Inflammatory macrophage treated with lipopolysaccharide for 4 hours (primary cell): ENCODE data around the gene JMJD4.
A peak's percentile ranks its signal among the peaks of the same experiment; 100 is the strongest.

Experiments
- DNase-seq: peaks from one replicate; pipeline ENCODE4 v3.0.0-alpha.2; 2020

The JMJD4 gene

DNA sequence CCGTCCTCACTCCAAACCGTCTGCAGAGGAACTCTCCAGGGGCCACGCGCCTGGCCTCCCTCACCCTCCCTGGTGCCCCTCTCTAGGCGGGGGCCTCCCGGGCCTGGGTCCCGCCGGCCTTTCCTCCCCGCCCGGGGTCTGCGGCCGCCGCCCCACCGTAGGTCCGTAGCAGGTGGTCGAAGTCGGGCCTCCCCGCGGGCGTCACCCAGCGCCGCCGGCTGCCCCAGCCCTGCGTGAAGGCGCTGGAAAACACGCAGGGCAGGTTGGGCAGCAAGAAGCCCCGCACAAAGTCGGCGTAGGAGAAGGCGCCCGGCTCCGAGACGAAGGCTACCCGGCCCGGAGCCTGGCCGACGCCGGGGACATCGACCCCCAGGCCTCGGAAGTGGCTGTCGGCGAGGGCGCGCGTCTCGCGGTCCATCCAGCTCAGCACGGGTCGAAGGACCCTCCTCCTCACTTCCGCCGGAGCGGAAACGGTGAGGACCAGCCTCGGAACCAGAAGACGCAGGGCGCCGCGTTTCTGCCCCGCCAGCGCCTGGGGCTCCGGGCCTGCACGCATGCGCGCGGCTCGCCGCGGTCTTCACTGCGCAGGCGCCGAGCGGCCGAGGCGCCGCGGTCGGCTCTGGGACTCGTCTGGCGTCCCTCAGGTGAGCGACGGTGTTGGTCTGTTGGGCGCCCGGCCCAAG, at the start of gene JMJD4, which contains the start of gene SNAP47:
Gene JMJD4, minus strand, starts transcription at position 447 of the 683 bp plus-strand sequence. Its CDS starts 29 bp downstream, at position 418.
Gene SNAP47, plus strand, starts transcription at position 580 of the 683 bp plus-strand sequence. CDS start 12,302 bp downstream, outside the sequence.
- DNase-seq, result peak; percentile 88

DNA sequence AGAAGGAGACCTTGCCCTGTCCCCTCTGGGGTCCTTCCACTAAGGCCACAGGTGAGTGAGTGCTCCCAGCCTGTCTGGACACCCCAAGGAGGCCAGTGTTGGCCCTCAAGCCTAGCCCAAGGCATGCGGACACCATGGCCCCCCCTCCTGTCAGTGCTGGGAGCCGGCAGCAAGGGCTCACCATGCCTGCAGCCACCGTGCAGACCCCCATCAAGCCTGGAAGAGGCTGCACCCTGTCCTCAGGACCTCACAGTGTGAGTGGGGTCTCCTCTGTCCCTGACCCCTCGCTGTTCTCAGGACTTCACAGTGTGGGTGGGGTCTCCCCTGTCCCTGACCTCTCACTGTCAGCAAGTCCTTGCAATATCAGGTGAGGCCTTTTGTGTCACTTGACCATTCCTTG, 47.1 kb upstream of the JMJD4 start:
- no peak for DNase-seq

- DNase-seq, result no peak
These were observed 46.3 kb upstream of the JMJD4 start for GRCh38 chr1:227781314-227781930.

DNA sequence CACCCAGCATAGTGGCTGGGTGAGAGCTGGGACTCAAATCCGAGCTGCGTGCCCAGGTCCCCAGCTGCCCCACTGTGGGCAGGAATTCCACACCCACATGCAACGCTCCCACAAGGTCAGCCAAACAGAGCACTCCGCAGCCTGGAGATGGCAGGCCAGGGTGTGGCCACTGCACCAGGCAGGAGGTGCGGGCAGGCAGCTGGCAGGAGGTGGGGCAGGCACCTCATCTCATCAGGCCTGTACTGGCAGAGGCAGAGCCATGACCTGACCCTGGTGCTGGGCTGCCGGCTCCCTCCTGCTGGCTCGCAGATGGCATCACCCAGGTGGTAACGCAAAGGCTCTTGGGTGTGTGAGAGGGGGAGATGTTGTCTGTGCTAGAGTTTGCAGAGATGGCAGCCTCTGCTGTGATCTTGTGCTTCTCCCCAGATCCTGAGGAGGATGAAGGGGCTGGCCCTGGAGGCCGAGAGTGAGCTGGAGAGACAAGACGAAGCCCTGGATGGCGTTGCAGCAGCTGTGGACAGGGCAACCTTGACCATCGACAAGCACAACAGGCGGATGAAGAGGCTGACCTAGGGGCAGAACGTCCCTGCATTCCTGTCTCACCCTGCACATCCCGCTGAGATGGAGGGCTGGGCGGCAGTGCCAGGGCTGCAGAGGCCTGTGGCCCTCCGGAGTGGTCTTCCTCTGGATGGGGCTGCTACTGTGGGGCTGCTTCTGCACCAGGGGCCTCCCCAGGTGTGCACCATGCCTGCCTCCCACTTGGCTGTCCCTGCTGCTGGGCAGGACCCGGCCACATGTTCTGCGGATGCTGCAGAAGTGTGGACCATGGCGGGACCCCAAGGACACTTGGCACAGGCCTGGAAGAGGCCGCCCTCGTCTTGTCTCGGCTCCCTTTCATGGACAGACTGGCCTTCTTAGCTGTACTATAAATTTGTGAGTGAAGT, 45.3 kb upstream of the JMJD4 start:
- DNase-seq, result no peak

- DNase-seq, result no peak
These were observed 44.6 kb upstream of the JMJD4 start for GRCh38 chr1:227779685-227780084.

- no peak for DNase-seq
These were observed 43.9 kb upstream of the JMJD4 start for GRCh38 chr1:227779021-227779441.

GRCh38 chr1:227778401-227778947, 43.4 kb upstream of the JMJD4 start:
- no peak for DNase-seq

- no peak for DNase-seq
These were observed 42.5 kb upstream of the JMJD4 start for GRCh38 chr1:227777646-227778045.

GRCh38 chr1:227777156-227777555, 42.1 kb upstream of the JMJD4 start:
- DNase-seq, result no peak

GRCh38 chr1:227776331-227776771, 41.2 kb upstream of the JMJD4 start:
- DNase-seq, result no peak

DNA sequence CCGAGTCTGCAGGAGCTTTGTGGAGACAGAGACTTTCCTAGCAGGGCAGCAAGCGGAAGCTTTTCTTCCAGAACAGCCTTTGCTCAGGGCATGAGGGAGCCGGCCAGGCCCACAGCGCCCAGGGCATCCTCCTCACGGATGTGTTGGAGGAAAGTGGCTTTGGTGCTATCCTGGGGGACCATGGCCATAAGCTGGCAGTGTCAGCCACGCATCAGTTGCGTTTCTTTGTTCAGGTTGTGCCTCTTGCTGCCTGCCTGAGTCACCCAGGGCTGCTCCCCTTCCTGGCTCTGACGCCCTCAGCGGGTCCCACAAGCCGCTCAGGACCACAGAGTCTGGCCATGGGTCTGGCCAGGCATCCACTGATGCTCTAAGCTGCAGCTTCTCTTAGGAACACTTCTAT, 40.7 kb upstream of the JMJD4 start:
- DNase-seq, result no peak

GRCh38 chr1:227774821-227775661, 39.9 kb upstream of the JMJD4 start:
- DNase-seq, result no peak

- DNase-seq, result no peak
These were observed 39.1 kb upstream of the JMJD4 start for GRCh38 chr1:227774051-227774731.

DNA sequence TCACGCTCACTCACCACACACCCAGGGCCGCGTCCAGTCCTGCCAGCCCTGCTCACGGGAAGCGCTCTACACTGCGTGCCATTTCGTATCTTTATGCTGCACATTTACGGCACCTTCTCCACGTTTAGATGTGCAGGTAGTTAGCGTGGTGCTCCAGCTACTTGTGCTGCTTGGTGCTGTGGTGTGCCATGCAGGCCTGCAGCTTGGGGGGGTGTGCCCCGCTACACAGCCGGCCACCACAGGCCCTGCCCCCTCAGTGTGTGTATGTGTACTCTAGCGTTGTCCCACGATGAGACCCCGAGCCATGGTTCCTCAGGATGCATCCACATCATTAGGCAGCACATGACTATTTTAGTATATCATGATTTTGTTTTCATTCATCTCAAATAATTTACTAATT, 38.5 kb upstream of the JMJD4 start:
- no peak for DNase-seq

DNA sequence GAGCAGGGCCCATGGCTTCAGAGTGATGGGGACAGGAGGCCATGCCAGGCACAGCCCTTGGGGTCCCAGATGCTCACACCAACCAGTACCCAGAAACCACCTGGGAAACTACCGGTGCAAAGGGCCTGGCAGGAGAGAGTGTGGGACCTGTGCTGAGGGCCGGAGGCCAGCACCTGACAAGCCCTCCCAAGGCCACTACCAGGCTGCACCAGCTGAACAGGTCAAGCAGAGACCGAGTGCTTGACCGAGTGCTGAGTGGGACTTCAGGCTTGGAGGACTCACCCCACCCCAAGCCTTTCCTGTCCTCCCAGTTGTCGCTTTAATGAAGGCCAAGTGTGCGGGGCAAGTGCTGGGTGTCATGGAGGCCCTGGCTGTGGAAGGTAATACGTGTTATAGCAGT, 36.7 kb upstream of the JMJD4 start:
- DNase-seq, result no peak

DNA sequence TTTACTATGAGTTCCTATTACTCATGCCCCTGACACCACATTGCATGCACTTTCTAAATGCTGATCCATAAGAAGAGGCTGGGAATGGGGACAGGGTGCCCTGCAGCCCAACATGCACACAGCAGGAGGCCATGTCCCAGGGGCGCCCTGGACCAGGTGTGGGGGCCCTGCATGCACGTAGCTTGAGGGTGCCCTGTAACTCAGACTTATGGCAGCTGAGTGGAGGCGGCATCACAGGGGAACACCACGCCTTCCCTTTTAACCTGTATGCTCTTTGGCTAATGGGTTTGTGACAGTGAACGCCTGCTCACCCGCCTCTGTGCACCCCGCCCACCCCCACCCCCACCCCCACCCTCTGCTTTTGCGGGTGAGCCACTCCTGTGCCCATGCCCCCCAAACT, 36.2 kb upstream of the JMJD4 start:
- no peak for DNase-seq

DNA sequence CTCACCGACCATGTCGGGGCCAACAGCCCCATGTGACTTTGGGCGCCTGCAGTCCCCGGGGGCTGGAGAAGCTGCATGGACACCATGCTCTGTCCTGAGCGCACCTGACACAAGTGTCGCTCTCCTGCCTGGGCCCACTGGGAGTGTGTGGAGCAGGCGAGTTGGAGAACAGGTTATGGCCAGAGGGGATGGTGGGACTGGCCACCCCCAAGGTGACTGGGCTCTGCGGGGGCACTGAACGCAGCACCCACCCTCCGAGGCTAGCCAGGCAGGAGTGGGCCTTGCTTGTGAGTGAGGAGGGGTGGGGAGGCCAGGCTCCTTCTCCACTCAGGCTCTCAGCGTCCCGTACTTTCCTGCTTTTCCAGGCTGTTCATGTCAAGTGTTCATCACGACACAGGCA, 35.7 kb upstream of the JMJD4 start:
- no peak for DNase-seq

GRCh38 chr1:227769936-227770494, 34.9 kb upstream of the JMJD4 start:
- no peak for DNase-seq

DNA sequence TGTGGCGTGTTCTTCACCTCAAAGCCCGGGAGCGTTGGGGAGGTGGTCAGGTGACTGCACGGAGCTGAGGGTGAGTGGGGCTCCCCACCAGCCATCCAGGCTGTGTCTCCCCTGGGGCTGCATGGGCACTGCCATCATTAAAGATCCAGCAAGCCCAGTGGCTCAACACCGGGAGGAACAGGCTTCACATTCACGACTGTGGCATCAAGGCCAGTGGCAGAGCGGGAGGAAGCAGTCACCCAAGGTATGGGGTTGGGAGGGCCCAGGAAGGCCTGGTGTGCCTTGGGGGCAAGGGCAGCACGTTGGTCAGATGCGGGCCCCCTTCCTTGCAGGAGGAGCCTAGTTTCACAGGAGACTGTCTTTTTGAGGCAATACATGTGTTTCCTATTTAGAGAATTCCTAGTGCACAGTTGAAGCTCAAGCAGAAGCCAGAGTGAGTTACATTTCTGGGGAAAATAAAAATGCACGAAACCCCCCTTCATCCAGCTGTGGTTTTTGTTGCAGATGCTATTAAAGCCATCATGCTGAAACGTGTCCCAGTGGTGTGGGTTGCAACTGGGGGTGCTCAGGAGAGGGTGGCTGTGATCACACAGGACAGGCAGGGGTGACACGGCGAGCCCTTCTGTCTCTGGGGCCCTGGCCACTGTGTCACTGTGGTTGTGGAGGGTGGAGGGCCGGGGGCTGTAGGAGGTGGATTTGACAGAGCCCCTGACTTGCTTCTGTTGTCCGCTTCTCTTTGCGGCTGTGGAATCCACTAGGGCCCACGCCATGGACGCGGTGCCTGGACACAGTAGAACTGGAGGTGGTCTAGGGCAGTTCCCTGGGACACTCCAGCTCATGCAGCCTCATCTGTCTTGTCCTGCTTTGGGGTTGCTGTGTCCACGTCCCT, 34.2 kb upstream of the JMJD4 start:
- DNase-seq, result no peak

DNA sequence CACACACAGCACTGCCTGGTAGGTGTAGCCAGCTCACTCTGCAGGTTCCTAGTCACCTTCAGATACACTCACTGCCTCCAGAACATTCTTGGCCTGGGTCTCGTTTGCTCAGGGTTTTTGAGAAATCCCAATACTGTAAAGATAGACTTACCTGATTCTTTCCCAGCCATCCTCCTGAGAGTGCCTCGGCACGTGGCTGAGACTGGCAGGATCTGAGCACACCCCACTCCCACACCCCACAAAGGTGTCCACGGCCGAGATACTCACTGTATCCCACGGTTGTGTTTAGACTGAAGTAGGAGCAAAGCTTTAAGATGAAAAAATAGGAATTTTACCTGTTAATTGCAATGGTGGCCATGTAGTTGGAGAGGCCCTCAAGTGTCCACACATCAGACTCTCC, 33.5 kb upstream of the JMJD4 start:
- DNase-seq, result no peak
